Nephron (organoid): ENCODE measurements around the gene GBA2.

Experiments used
- H3K27ac Mint-ChIP-seq, 3 experiments: 2 replicates each; pipeline ENCODE4 v1.8.0; 2020; ENCODE audit warnings: mixed read lengths in 3 of 3, mild to moderate bottlenecking in 2 of 3, moderate library complexity in 1 of 3
- H3K27me3 Mint-ChIP-seq: 2 replicates; pipeline ENCODE4 v1.8.0; 2021; ENCODE audit warnings: low read depth, mild to moderate bottlenecking, moderate library complexity, mixed read lengths
- H3K36me3 Mint-ChIP-seq: 2 replicates; pipeline ENCODE4 v1.8.0; 2020; ENCODE audit warnings: low read depth, mixed read lengths
- H3K4me1 Mint-ChIP-seq: 2 replicates; pipeline ENCODE4 v1.8.0; 2020; ENCODE audit warnings: mixed read lengths
- H3K4me3 Mint-ChIP-seq, 3 experiments: 2 replicates each; pipeline ENCODE4 v1.8.0; 2020; ENCODE audit warnings: mild to moderate bottlenecking in 3 of 3, mixed read lengths in 3 of 3, moderate library complexity in 2 of 3
- H3K9me3 Mint-ChIP-seq: 2 replicates; pipeline ENCODE4 v1.8.0; 2020; ENCODE audit warnings: mixed read lengths
- CTCF ChIP-seq, 3 experiments: fragments of 200-600 bp; sonication (generic); IDR thresholded peaks; one replicate each; pipeline ENCODE4 v1.5.0; 2021; ENCODE audit warnings: antibody characterized with exemption in 3 of 3; ENCODE audit not compliant: unreplicated experiment in 3 of 3

GBA2 gene

GRCh38 chr9:35713578-35713977, 35.5 kb downstream of the GBA2 start:
- Mint-ChIP-seq H3K9me3 (no peaks in the 10 kb centered on the region), H3K36me3 (peaks cover 87% of the 10 kb centered on the region), H3K4me3 (no peak overlapping the region), H3K27ac (no peak overlapping the region), H3K4me1 (peaks cover 5% of the 10 kb centered on the region), H3K27me3 (no peaks in the 10 kb centered on the region)
- TF ChIP-seq CTCF (IDR thresholded peaks at IDR 0.05; ENCODE audit: unreplicated experiment in 3 of 3): no peak

DNA sequence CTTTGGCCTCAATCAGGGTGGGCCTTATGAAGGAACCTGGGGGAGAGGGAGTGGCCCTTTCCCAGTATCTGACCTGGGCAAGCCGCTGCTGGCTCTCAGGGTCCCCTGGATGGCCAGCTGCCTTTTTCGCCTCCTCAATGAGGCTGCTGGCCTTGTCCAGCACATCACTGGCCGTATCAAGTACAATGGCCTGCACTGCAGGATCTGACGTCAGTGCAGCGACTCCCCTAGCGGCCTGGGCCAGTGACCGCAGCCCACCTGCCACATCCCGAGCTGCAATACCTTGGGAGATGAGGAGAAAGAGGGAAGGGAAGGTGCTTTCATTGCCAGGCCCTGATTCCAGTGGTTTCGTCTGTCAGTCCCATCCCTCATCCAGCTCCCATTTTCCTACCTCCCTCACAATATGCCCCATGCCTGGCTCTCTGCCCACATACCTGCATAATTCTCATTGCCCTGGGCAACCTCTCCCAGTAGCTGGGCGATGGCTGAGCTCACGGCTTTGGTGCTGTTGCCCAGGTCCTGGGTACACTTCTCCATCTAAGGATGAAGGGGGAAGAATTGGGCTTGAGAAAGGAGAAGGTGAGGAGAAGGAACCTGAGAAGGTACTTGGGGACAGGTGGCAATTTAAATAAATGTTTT, 36.1 kb downstream of the GBA2 start:
- peaks cover 5% of the 10 kb centered on the region for H3K4me1 Mint-ChIP-seq
- H3K27me3 Mint-ChIP-seq: no peaks in the 10 kb centered on the region
- H3K9me3 Mint-ChIP-seq: no peaks in the 10 kb centered on the region
- TF ChIP-seq CTCF (IDR thresholded peaks at IDR 0.05; ENCODE audit: unreplicated experiment in 3 of 3): no peak
- H3K27ac Mint-ChIP-seq: no peak overlapping the region
- peaks cover 87% of the 10 kb centered on the region for H3K36me3 Mint-ChIP-seq
- no peak overlapping the region for H3K4me3 Mint-ChIP-seq

- H3K36me3 Mint-ChIP-seq: peaks cover 89% of the 10 kb centered on the region
- H3K27ac Mint-ChIP-seq: peak overlapping the region in 1 of 3 experiments; percentile 55
- no peaks in the 10 kb centered on the region for H3K27me3 Mint-ChIP-seq
- no peaks in the 10 kb centered on the region for H3K9me3 Mint-ChIP-seq
- no peak overlapping the region for H3K4me3 Mint-ChIP-seq
- H3K4me1 Mint-ChIP-seq: no peaks in the 10 kb centered on the region
- TF ChIP-seq CTCF (IDR thresholded peaks at IDR 0.05; ENCODE audit: unreplicated experiment in 3 of 3): no peak
Observed at GRCh38 chr9:35711501-35712428, 37.3 kb downstream of the GBA2 start.

GRCh38 chr9:35710818-35711500, 38.1 kb downstream of the GBA2 start:
- Mint-ChIP-seq H3K4me3 (no peak overlapping the region), H3K27ac (no peak overlapping the region), H3K4me1 (no peaks in the 10 kb centered on the region), H3K9me3 (no peaks in the 10 kb centered on the region), H3K36me3 (peaks cover 87% of the 10 kb centered on the region), H3K27me3 (no peaks in the 10 kb centered on the region)
- TF ChIP-seq CTCF (IDR thresholded peaks at IDR 0.05; ENCODE audit: unreplicated experiment in 3 of 3): no peak

DNA sequence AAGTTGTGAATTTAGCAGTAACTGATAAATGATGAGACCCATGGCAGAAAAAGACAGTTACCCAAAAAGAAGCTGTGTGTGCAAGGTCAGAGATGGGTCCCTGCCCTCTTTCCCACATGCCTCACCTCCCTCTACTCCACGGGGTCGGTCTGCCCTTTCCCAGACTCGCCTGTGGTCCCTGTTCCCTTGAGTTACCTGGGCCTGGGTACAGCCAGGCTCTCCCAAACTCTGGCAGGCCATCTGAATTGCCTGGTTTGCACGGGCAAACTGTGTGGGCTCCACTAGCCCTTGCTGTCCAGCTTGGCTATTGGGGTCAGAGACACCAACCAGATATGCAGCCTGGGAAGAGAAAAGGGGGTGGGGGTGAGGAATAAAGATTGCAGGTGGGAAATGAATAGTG, 40.9 kb downstream of the GBA2 start:
- no peaks in the 10 kb centered on the region for H3K9me3 Mint-ChIP-seq
- H3K27me3 Mint-ChIP-seq: no peaks in the 10 kb centered on the region
- no peak overlapping the region for H3K4me3 Mint-ChIP-seq
- H3K27ac Mint-ChIP-seq: no peak overlapping the region
- no peaks in the 10 kb centered on the region for H3K4me1 Mint-ChIP-seq
- H3K36me3 Mint-ChIP-seq: peaks cover 82% of the 10 kb centered on the region
- no peak for TF ChIP-seq CTCF (IDR thresholded peaks at IDR 0.05; ENCODE audit: unreplicated experiment in 3 of 3)
